Measurements from ENCODE around the gene SSBP3. TPM values are rescaled to one million over a fixed set of nuclear protein-coding genes. Genes with fewer than 3 reads are reported as not detected.

Gene SSBP3
- total RNA-seq, 1 experiment from 2014 or later = 37.5 TPM

GRCh38 chr1:54225986-54226559 lies 180.1 kb downstream of the SSBP3 start:
- H3K27me3 ChIP-seq (ENCODE audit: insufficient read depth, low read length) = no peaks in the 10 kb centered on the region
- no peaks in the 10 kb centered on the region for H3K9me3 ChIP-seq (ENCODE audit: control insufficient read depth in 1 of 2, insufficient read depth in 1 of 2, low read depth in 1 of 2, low read length in 2 of 2)
- ChIA-PET POLR2A (no interaction called here), RAD21 (ENCODE audit: low non-redundant PET in 1 of 2, low total read pairs in 2 of 2, uncharacterized antibody in 2 of 2, unreplicated experiment in 2 of 2) (no interaction called here), CTCF (no interaction called here)
- H3K36me3 ChIP-seq (ENCODE audit: control insufficient read depth in 1 of 2, insufficient read depth in 2 of 2, low read length in 2 of 2) = no peaks in the 10 kb centered on the region
- no peak overlapping the region for H3K27ac ChIP-seq (ENCODE audit: low read depth, low read length)
- H2AFZ ChIP-seq (ENCODE audit: low read depth, low read length, poor library complexity, severe bottlenecking) = no peak overlapping the region
- intact Hi-C loops (cut with micrococcal nuclease) = no loop called here
- H4K20me1 ChIP-seq (ENCODE audit: insufficient read depth) = no peaks in the 10 kb centered on the region
- DNase-seq (ENCODE audit: low read depth, low spot score) = no peak
- no TSS peak for BruUV-seq (replicated peaks)
- TF ChIP-seq RAD21 (IDR thresholded peaks at IDR 0.05; ENCODE audit: low read depth) = no peak
- TF ChIP-seq TCF7L2 (IDR thresholded peaks at IDR 0.05; ENCODE audit: borderline replicate concordance, extremely low read depth, insufficient read depth, insufficient read length) = no peak
- TF ChIP-seq CTCF (IDR thresholded peaks at IDR 0.05 in 2 of 3, conservative IDR thresholded peaks at IDR 0.05 in 1 of 3; ENCODE audit: borderline replicate concordance in 1 of 3, insufficient read depth in 1 of 3, low read depth in 2 of 3, low read length in 2 of 3) = no peak
- no peak for TF ChIP-seq EZH2phosphoT487 (IDR thresholded peaks at IDR 0.05; ENCODE audit: borderline replicate concordance)
- TF ChIP-seq ZFX (IDR thresholded peaks at IDR 0.05) = no peak
- TF ChIP-seq, protein P1, sequence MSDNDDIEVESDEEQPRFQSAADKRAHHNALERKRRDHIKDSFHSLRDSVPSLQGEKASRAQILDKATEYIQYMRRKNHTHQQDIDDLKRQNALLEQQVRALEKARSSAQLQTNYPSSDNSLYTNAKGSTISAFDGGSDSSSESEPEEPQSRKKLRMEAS (IDR thresholded peaks at IDR 0.05) = no peak
- TF ChIP-seq, protein P2, sequence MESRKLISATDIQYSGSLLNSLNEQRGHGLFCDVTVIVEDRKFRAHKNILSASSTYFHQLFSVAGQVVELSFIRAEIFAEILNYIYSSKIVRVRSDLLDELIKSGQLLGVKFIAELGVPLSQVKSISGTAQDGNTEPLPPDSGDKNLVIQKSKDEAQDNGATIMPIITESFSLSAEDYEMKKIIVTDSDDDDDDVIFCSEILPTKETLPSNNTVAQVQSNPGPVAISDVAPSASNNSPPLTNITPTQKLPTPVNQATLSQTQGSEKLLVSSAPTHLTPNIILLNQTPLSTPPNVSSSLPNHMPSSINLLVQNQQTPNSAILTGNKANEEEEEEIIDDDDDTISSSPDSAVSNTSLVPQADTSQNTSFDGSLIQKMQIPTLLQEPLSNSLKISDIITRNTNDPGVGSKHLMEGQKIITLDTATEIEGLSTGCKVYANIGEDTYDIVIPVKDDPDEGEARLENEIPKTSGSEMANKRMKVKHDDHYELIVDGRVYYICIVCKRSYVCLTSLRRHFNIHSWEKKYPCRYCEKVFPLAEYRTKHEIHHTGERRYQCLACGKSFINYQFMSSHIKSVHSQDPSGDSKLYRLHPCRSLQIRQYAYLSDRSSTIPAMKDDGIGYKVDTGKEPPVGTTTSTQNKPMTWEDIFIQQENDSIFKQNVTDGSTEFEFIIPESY (IDR thresholded peaks at IDR 0.05; ENCODE audit: extremely low read depth, insufficient replicate concordance, low read length) = no peak
- no peak for TF ChIP-seq SP1 (IDR thresholded peaks at IDR 0.05; ENCODE audit: low read depth)
- TF ChIP-seq SIN3A (IDR thresholded peaks at IDR 0.05; ENCODE audit: low read depth) = no peak
- no peak for TF ChIP-seq JUND (IDR thresholded peaks at IDR 0.05)
- no peak for TF ChIP-seq CBX3 (IDR thresholded peaks at IDR 0.05; ENCODE audit: low read depth)
- TF ChIP-seq POLR2A (IDR thresholded peaks at IDR 0.05; ENCODE audit: borderline replicate concordance, extremely low read depth, insufficient read depth, insufficient read length) = no peak
- no peak for TF ChIP-seq ATF3 (IDR thresholded peaks at IDR 0.05)
- no peak for TF ChIP-seq CEBPB (IDR thresholded peaks at IDR 0.05; ENCODE audit: low read depth)
- TF ChIP-seq POLR2AphosphoS5 (IDR thresholded peaks at IDR 0.05; ENCODE audit: low read depth, low read length) = no peak
- TF ChIP-seq ELF1 (IDR thresholded peaks at IDR 0.05; ENCODE audit: borderline replicate concordance, low read depth) = no peak
- no peak for TF ChIP-seq EZH2 (IDR thresholded peaks at IDR 0.05)
- no peak overlapping the region for H3K4me2 ChIP-seq (ENCODE audit: low read length)
- H3K4me1 ChIP-seq (ENCODE audit: control insufficient read depth in 1 of 2, insufficient read depth in 2 of 2, low read length in 2 of 2) = peaks cover 23 to 37% of the 10 kb centered on the region in 2 experiments
- no peaks in the 10 kb centered on the region for H3K9me2 ChIP-seq (ENCODE audit: insufficient read depth)
- H3K4me3 ChIP-seq (replicated peaks in 1 of 2; ENCODE audit: low read depth in 1 of 2, low read length in 2 of 2) = no peak overlapping the region
- no peak overlapping the region for H3K9ac ChIP-seq (ENCODE audit: low read length)
- no peaks in the 10 kb centered on the region for H3K79me2 ChIP-seq (ENCODE audit: insufficient read depth, low read length)
- ATAC-seq = no peak
